ENCODE data around the gene KLHDC4.
"Not testable (repeated sequence)": the region's sequence is repeated elsewhere in the genome, so short reads cannot be mapped to it uniquely, and the experiment has no call there.

Gene KLHDC4

DNA sequence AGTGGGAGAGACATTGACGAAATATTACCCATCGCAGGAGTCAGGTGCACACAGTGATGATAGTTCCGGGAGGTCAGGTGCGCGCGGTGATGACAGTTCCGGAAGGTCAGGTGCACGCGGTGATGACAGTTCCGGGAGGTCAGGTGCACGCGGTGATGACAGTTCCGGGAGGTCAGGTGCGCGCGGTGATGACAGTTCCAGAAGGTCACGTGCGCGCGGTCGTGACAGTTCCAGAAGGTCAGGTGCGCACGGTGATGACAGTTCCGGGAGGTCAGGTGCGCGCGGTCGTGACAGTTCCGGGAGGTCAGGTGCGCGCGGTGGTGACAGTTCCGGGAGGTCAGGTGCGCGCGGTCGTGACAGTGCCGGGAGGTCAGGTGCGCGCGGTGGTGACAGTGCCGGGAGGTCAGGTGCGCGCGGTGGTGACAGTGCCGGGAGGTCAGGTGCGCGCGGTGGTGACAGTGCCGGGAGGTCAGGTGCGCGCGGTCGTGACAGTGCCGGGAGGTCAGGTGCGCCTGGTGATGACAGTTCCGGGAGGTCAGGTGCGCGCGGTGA is 84.7 kb downstream of the KLHDC4 start:
- DNase-seq: not testable (repeated sequence)

DNA sequence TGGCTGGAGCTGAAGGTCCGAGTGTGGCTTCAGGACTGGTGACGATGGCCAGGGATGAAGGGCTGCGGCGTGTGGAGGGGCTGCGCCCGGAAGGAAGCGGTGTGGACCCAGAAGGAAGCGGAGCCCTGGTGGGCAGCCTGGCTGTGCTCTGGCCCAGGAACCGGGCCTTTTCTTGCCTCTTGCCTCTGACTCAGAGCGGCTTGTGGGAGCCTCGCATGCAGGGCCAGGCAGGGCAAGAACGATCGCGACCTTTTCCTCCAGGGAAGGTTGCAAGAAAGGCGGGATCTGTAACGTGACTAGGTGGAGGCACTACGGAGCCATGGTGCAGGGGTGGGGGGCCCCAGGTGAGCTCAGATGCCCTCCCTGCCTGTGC is 85.5 kb downstream of the KLHDC4 start:
- DNase-seq: no peak

DNA sequence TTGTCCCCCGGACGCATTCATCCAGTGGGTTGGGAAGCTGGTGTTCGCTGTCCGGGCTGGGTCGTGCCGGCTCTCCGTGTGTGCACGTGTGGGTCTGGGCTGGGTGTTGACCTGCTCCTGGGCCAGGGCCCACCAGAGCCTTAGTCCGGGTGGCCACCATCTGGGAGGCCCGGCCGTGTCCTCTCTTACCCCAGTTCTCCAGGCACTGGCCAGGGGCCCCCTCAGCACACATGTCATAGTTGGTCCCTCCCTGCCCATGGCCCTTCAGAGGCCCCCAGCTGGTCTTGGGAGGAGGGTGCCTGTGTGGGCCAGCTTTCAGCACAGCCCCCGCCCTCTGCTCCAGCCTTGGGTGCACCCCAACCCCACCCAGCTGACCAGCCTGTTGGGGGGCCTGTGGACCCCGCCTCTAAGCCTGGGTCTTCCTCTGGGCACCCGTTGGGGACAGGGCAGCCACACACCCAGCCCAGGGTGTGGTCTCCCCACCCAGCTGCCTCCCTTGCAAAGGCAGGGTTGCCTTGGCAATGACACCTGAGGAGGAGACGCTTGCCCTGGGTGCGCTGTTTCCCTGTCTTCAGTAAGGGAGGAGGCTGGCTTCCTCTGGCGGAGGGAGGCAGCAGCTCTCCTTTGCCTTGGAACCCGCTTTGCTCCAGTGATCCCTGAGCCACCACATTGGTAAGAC is 86.1 kb downstream of the KLHDC4 start:
- no peak for DNase-seq

DNA sequence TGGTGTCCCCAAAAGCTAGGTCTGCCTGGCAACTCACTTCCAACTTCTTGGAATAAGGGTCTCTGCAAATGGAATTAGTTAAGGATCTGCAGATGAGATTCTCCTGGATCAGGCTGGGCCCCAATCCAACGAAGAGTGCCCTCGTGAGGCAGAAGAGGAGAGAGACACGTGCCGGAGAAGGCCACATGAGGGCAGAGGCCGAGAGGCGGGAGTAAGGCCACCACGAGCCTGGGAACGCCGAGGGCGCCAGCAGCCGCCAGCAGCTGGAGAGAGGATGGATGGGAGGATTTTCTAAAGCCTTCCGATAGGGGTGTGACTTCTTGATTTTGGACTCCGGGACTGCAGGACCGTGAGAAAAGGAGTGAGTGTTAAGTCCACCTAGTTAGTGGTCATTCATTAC is 87.2 kb downstream of the KLHDC4 start:
- no peak for DNase-seq

DNA sequence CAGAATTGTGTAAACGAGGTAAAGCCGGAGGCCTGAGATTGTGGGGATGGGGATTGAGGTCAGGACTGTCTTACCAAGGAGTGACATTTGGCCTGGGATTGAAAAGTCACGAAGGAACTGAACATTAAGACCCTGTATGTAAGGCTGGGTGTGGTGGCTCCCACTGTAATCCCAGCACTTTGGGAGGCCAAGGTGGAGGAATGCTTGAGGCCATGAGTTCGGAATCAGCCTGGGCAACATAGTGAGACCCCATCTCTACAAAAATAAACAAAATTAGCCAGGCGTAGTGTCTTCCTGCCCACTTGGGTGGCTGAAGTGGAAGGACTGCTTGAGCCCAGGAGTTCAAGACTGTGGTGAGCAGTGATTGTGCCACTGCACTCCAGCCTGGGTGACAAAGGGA is 88.0 kb downstream of the KLHDC4 start:
- no peak for DNase-seq

DNA sequence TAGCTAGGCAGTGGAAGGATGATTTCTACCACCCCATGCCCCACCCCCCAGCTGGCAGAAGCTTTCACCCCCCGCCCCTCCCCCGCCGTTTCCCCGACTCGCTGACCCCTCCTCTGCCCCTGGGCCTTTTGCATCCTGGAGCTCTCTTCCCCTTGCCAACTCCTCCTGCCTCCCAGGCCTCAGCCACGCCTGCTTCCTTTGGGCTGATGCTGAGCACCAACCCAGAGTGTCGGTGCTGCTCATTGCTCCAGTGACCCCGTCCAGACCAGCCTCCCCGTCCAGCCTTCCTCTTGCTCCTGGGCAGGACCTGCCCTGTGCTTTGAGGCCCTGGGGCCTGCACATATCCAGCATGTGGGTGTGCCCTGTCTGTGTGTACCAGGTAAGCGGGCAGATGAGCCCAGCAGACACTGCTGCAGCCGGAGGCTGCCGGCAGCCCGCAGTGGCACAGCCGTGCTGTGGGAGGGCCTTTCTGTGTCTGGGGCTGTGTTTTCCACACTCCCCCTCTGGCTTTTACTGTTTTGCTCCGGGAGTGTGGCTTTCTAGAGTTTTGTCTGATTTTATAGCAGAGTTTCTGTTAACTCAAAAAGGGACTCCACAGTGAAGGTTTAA is 90.6 kb downstream of the KLHDC4 start:
- no peak for DNase-seq

DNA sequence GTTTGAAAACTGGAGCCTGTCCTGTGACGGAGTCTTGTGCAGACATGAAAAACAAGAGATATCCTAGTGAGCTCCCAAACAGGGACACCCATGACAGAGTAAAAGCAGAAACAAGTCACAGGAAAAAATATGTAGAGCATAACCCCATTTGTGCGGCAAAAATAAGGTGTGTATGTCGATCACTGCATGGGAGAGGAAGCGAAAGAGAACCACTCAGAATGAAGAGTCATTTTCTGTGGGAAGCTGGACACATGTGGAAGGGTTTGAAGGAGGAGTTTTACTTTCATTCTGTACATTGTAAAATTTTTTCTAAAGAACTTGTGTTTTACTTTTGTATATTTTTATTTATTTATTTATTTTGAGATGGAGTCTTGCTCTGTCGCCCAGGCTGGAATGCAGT is 91.4 kb downstream of the KLHDC4 start:
- peak; percentile 83 for DNase-seq

DNA sequence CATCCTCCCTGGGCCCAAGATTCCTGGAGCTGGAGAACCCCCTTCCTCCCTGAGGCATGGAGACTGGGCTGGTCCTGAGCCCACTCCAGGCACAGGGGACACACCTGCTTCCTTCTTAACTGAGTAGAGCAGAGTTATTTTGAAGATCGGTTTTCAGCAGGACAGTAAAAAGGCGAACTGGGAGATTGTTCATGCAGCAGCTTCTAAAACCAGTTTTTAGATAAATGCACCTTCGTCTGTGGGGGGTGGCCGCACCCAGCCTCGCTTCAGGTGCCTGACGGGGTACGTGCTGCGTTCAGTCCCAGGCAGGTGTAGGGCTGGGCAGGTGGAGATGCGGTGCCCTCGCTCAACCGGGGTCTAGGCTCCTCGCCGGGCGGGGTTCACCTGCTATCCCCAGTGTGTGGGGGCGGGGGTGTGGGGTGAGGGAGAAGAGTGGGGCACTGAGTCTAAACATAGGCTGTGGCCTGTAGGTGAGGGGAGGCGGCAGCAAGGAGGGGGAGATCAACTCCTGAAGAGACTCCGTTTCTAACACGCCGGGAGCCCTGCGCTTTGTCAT is 94.0 kb downstream of the KLHDC4 start:
- DNase-seq: no peak

DNA sequence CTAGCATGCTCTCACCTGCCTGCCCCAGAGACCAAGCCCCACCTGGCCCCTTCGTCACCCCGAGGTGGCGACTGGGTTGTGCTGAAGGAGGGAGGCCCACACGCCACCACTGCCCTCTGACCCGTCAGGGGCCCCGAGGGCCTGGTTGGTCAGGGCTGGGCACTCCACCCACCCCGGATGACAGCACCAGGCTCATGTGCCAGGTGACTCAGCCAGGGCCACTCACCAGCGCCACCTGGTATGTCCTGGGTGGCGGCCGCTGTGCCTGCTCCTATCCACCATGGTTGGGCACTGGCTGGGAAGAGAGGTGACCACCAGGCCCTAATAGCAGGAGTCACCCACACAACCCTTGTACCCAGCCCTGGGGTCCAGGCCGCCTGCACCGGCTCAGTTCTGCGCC is 94.6 kb downstream of the KLHDC4 start:
- no peak for DNase-seq

DNA sequence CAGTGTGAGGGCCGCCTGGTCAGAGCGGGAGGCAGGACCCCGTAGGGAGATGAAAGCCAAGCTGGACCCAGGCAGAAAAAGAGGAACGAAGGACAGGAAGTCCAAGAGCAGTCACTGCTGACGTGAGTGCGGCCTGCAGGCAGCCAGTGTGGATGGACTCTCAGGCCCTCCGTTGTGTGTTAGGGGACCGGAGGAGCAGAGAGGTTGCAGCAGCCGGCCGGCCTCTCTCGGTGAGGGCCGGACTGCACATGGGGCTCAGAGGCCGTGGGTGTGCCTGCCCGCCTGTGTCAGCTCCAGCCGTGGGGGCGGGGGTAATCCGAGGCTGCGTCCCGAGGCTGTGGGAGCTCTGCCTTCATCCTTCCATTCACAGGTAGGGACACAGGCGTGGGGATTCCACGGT is 96.1 kb downstream of the KLHDC4 start:
- no peak for DNase-seq

DNA sequence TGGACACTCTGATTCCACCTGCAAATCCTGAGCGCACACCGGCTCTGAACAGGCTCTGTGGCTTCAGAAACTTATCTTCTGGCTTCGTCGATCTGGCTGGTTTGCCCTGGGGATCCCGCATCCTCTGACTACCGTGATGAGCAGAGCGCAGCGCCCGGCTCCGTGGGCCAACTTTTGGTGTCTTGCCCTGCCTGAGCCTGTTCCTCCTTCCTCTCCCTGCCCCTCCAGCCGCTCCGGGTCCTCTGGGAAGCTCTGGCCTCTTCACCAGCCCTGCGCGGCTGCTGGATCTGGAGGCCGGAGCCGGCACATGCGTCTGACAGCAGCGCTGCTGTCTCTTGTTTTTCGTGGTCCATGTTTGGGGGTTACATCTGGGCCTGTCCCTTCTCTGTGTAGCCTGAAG is 97.8 kb downstream of the KLHDC4 start:
- no peak for DNase-seq

DNA sequence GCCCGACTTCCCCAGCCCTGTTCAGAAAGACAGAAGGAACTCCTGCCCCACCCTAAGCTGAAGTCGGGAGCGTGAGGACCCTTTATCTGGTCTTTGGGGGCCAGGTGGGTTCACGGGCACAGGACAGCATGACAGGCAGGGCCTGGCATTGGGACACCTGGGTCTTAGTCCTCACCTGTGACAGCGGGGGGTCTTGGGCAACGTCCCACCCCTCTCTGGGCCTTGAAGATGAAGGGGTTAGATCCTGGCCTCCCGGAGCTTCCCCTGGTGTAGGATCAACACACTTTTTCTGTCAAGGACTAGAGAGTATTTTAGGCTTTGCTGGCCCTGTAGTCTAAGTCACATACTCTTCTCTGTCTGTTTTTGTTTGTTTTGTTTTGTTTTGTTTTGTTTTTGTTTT is 98.3 kb downstream of the KLHDC4 start:
- no peak for DNase-seq

DNA sequence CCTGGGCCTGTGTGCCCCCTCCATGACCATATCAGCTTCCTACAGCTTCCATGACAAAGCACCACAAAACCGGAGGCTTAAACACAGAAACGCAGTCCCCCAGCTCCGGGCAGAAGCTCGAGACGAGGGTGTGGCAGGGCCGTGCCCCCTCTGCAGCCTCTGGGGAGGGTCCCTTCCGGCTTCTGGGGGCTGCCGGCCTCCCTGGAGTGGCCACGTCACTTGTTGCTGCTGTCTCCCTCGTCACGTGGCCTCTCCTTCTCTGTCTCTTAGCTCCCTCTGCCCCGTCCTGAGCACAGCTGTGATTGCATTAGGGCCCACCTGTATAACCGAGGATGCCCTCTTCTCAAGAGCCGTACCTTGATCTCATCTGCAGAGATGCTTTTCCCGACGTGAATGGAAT is 98.9 kb downstream of the KLHDC4 start:
- DNase-seq: no peak

DNA sequence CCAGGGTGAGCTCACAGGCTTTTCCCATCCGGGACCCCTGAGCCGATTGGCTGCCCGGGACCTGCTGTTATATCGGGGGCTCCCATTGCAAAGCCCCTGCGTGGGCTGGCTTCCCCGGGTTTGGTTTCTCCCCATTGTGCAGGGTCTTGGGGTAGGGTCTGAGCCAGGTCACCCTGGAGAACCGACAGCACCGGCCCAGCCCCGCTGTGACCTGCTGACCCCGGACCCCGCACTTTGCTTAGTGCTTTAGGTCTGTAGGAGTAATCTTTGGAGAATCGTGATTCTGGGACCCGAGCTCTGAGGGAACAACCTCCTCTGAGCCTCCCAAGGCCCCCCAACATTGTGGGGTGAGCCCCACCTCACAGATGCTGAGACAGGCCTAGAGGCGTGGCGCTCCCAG is 100.6 kb downstream of the KLHDC4 start:
- DNase-seq: no peak

DNA sequence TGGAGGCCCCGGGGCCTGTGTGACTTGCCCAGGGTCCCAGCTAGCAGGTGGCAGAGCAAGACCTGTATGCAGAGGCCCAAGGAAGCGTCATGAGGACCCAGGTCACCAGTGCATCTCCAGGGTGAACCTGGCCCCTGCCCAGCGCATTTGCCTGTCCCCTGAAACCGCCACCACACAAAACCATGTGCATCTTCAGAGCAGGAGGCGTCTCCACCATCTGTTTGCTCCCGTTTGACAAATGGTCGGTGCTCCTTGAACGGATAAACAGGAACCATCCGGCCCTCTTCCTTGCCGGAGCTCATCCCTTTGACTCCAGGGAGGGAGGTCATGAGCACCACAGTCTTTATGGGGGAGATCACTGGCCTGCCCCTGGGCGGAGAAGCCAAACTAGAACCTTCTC is 101.0 kb downstream of the KLHDC4 start:
- no peak for DNase-seq

DNA sequence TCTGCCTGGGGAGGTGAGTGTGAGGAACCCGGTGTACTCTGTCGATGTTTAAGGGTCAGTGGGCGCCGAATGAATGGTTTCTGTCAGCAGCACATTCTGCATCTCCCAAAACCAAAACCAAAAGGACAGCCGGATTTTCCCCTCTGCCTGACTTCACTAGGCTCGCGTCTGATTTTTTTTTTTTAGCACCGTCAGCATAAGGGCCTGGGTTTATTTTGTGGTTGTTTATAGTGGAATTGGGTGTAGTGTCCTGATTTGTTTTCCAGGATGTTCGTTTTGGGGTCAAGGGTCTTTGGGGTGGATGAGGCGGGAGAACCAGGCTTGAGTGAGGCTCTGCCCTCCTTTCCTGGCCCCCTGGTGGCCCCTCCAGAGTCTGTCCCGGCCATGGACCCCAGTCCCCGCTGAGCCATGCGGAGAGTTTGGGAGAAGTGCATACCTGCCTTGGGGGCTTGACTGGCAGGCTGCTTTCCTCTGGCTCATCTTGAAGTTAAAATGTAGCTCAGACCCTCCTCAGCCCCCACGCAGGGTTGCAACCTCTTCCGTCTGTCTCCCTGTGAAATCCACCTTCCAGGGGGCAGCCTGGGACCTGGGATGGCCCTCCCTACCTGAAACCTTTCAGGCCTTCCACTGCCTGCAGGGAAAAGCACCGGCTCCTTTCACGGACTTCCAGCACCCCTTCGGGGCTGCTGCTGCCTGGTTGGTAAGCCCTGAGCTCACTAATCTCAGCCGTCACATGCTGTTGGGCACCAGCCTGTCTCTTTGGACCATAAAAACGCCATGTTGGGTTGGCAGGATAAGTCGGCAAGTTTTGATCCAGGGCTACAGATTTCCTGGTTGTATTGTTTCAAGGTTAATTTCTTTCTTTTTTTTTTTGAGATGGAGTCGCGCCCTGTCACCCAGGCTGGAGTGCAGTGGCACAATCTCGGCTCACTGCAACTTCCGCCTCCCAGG is 103.3 kb downstream of the KLHDC4 start:
- no peak for DNase-seq

DNA sequence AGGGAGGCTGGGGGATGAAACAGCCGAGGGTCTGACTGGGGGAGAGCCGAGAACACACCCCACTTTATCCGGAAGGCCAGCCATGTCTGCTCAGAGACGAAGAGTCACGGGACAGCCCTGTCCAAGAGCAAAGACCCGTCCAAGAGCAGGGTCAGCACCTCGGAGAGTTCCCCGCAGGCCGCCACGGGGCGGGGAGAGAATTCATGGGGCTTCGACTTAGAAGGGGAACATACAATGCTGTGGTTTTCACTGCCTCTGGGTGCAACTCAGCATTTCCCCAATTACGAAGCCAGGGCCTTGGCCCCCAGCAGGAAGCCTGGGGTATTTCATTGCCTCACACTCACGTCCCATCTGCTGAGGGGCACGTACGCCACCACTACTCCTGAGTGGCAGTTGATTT is 104.2 kb downstream of the KLHDC4 start:
- peak; percentile 52 for DNase-seq

DNA sequence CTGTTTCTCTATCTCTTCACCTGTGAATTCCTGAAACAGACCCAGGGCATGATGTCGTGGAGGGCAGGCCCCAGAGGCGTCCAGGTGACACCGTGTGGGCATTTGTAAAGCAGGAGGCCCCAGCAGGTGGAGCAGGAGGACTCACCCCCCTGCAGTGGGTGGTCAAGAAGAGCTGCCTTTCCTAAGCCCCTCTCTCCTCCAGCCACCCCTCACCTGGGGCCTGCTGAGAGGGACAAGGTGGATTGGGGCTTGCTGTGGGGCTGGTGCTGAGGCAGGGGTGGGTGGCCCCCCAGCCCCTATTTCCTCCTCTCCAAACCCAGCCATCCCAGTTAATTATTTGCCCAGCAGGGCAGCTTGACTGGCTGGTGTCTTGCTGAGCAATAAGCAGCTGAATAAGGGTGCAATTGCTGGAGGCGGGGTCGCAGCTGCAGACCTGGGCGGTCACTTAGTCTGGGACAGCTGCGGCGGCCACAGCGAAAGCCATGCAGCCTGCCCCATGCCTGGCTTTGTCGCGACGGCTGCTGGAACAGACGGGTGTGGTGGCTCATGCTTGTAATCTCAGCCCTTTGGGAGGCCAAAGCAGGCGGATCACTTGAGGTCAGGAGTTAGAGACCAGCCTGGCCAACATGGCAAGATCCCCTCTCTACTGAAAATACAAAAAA is 107.1 kb downstream of the KLHDC4 start:
- no peak for DNase-seq

Measured in inflammatory macrophage treated with lipopolysaccharide for 4 hours (primary cell).